HG03521 (cell line): ENCODE measurements around the gene KRT77.
"Not testable (repeated sequence)": the region's sequence is repeated elsewhere in the genome, so short reads cannot be mapped to it uniquely, and the experiment has no call there.

Experiments used
- ATAC-seq: cut with Tn5 transposase; IDR thresholded peaks from one replicate; pipeline ENCODE4 v1.9.1; 2021; ENCODE audit warnings: mild to moderate bottlenecking, moderate library complexity; ENCODE audit not compliant: unreplicated experiment

The KRT77 gene

GRCh38 chr12:52703424-52703823, at the start of gene KRT77:
Gene KRT77, minus strand, starts transcription at chr12:52703524. Its CDS starts 90 bp downstream, at chr12:52703434.
- ATAC-seq, result no peak

GRCh38 chr12:52752516-52752915, 49.2 kb upstream of the KRT77 start:
- ATAC-seq, result no peak

GRCh38 chr12:52751795-52752194, 48.5 kb upstream of the KRT77 start:
- ATAC-seq, result no peak

- ATAC-seq, result not testable (repeated sequence)
These were observed 47.2 kb upstream of the KRT77 start for GRCh38 chr12:52750532-52750931.

DNA sequence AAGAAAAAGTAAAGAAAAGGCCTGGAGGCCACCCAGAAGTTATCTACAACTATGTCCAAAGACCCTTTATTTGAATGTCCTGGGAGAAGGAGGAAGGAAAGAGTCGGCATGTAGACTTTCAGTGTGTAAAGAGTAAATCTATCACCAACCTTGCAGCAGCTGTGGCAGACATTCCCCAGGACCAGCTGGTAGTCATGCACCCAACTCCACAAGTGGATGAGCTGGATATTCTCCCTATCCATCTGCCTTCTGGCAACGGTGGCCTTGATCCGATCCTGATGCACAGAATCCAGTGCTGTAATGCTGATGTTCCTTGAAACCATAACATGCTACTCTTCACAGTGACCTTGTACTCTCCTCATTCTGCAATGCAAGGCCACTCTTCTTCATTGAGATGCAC, 46.5 kb upstream of the KRT77 start:
- no peak for ATAC-seq

DNA sequence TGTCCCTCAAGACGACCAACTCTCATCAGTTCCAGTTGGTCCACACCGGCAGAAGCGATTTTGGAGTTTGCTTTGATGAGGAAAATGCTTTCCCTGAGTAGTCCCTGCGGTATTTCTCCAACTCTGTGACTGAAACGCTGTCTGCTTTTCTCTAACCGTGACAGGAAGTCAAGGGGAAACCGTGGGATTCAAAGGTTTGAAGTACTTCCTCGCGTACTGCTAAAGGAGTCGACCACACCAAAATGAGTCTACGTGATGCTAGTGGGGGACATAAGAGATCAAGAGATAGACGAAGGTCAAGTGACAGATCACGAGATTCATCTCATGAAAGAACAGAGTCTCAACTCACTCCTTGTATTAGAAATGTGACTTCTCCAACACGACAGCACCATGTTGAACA, 45.3 kb upstream of the KRT77 start:
- no peak for ATAC-seq

DNA sequence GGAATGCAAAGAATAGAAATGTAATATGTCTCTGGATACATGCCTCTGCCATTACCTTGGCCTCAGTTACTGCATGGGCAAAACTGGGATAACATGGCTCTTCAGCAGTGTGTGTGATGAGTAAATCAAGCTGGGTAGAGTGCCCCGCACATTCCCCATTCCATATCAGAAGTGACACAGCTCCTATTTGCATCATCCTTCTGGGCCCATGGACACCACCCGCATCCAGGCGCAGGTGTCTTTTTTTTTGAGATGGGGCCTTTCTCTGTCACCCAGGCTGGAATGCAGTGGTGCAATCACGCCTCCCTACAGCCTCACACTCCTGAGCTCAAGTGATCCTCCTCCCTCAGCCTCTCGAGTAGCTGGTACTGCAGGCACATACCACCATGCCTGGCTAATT, 42.2 kb upstream of the KRT77 start:
- no peak for ATAC-seq

- ATAC-seq, result no peak
These were observed 41.3 kb upstream of the KRT77 start for GRCh38 chr12:52744493-52745156.

DNA sequence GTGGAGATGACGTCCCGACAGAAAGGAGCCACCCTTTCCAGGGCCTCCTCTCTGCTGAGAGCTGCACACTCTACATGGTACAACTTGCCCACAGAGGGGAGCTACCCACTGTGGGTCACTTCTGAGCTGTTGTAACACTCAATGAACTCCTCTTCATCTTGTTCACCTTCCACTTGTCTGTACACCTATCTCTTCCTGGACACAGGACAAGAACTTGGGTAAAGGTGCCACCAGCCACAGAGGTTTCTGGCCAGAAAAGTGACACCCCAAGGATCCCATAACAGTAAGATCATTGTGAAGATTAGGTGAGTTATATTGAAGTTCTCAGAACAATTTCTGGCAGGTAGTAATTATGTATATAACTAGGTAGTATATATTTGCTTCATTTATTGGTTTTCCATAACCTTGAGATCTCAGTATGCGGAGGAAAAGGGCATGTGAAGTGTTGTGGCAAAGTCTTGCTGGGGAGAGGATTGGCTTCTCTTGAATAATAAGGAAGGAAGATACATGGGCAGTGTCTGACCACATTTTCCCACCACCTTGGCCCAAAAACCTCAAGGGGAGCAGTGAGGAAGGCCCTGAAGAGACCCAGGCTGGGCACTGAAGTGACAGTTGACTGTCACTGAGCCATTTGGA, 39.6 kb upstream of the KRT77 start:
- no peak for ATAC-seq

DNA sequence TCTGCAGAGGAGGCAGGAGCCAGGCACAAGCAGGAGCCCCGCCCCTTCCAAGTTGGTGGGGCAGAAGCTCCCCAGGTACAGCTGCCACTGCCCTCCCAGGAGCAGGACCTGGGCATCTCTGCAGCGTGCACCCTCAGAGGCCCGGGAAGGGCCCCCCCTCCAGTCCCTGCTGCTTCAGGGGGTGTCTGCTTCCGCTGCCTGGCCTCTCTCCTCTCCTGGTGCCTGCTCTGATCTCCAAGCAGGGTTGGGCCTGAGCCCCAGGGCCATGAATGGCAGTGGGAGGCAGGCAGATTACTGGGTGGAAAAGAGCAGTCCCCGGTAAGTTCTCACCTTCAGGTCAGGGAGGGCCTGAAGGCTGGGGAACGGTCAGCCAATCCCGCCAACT, 38.9 kb upstream of the KRT77 start:
- ATAC-seq, result no peak

- ATAC-seq, result no peak
These were observed 38.3 kb upstream of the KRT77 start for GRCh38 chr12:52741375-52742195.

DNA sequence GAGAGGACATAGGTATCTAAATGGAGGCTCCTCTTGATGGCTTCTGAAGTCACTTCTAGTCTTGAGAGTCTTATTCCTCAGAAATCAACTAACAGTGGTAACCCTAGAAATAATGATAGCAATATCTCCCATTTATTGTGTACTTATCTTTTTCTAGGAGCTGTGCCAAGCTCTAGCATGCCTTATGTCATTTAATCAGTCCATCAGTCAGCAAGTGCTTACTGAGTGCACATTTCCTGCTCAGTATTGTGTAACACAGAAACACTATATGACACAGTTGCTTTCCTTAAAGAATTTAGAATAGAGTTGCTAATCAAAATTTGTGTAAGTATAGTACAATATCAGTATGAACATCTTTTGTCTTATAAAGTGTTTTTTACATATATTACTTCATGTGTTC, 37.3 kb upstream of the KRT77 start:
- ATAC-seq, result no peak

DNA sequence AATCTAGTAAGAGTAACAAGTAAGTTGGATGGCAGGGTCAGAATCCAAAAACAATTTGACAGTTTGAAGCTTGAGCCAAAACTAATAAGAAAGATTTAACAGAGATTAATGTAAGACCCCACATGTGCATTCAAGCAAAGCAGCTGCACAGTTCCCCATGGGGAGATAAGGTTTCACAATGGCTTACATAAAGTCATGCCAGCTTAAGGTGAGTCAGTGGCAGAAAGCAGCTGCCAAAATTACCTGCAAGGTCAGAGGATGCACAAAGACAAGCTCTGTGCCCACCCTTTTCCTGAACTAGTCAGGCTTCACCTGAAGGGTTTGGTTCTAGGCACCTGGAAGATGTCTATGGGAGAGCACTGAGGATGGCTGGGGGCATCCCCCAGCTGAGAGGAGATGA, 36.6 kb upstream of the KRT77 start:
- no peak for ATAC-seq

GRCh38 chr12:52735816-52736632, 32.7 kb upstream of the KRT77 start:
- ATAC-seq, result no peak

DNA sequence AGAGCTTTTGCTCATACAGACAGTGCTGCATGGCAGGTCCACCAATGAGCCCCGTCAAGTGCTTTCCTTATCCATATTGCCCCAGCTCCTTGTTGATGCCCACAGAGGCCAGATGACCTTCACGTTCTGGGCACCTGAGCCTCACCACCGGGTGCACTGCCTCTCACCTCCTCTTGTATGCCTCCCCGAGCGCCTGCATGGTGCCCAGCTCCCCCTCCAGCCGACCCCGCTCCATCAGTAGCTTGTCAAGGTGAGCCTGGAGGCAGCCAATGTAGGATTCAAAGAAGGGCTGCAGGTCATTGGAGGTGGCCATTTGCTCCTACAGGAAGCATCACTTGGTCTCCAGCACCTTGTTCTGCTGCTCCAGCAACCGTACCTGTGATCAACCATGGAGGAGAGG, 31.8 kb upstream of the KRT77 start:
- no peak for ATAC-seq

DNA sequence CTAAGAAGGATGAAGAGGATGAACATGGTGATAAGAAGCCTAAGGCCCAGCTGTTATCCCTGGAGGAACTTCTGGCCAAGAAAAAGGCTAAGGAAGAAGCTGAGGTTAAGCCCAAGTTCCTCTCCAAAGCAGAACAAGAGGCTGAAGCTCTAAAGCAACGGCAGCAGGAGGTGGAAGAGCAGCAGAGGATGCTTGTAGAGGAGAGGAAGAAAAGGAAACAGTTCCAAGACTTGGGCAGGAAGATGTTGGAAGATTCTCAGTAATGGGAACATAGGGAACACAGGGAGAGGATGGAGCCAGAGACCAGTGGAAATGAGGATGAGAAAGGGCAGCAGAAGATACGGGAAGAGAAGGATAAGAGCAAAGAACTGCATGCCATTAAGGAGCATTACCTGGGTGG, 27.5 kb upstream of the KRT77 start:
- no peak for ATAC-seq

GRCh38 chr12:52730383-52730782, 27.1 kb upstream of the KRT77 start:
- no peak for ATAC-seq

GRCh38 chr12:52729147-52729546, 25.8 kb upstream of the KRT77 start:
- ATAC-seq, result no peak

- no peak for ATAC-seq
These were observed 25.1 kb upstream of the KRT77 start for GRCh38 chr12:52728374-52728773.

DNA sequence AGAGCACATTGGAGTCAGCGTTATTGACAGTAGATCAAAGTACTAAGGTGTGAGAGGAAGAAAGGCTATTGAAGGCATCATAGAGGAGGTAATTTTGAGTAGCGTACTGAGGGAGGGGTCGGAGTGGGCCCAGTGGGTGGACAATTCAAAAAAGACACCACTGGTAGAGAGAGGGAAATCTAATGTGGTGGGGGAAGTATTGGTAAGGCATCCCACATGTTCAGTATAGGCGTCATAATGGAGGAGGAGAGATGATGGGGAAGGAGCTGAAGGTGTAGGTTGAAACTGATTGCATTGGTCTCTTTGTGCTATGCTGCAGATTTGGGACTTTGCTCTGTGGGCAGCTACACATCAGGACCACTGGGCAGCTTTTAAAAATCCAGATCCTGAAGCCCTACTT, 23.7 kb upstream of the KRT77 start:
- no peak for ATAC-seq

- no peak for ATAC-seq
These were observed 23.1 kb upstream of the KRT77 start for GRCh38 chr12:52726451-52726850.
